ENCODE measurements around the gene DRD2.

The DRD2 gene

GRCh38 chr11:113405724-113406478 lies 69.3 kb downstream of the DRD2 start:
- in situ Hi-C loops (cut with HindIII; ENCODE audit: low sequenced_read_pairs), result no loop called here

GRCh38 chr11:113404859-113405430 lies 70.3 kb downstream of the DRD2 start:
- in situ Hi-C loops (cut with HindIII; ENCODE audit: low sequenced_read_pairs), result no loop called here

GRCh38 chr11:113401718-113402117 lies 73.5 kb downstream of the DRD2 start:
- in situ Hi-C loops (cut with HindIII; ENCODE audit: low sequenced_read_pairs), result no loop called here

GRCh38 chr11:113400631-113401230 lies 74.5 kb downstream of the DRD2 start:
- in situ Hi-C loops (cut with HindIII; ENCODE audit: low sequenced_read_pairs), result no loop called here

- in situ Hi-C loops (cut with HindIII; ENCODE audit: low sequenced_read_pairs), result no loop called here
These were observed 76.3 kb downstream of the DRD2 start for GRCh38 chr11:113398669-113399430.

GRCh38 chr11:113397821-113398220 lies 77.4 kb downstream of the DRD2 start:
- in situ Hi-C loops (cut with HindIII; ENCODE audit: low sequenced_read_pairs), result no loop called here

- in situ Hi-C loops (cut with HindIII; ENCODE audit: low sequenced_read_pairs), result no loop called here
These were observed 78.0 kb downstream of the DRD2 start for GRCh38 chr11:113397212-113397611.

- in situ Hi-C loops (cut with HindIII; ENCODE audit: low sequenced_read_pairs), result no loop called here
These were observed 78.5 kb downstream of the DRD2 start for GRCh38 chr11:113396690-113397089.

GRCh38 chr11:113395782-113396336 lies 79.3 kb downstream of the DRD2 start:
- in situ Hi-C loops (cut with HindIII; ENCODE audit: low sequenced_read_pairs), result no loop called here

- in situ Hi-C loops (cut with HindIII; ENCODE audit: low sequenced_read_pairs), result no loop called here
These were observed 80.3 kb downstream of the DRD2 start for GRCh38 chr11:113394919-113395318.

GRCh38 chr11:113393501-113393985 lies 81.7 kb downstream of the DRD2 start:
- in situ Hi-C loops (cut with HindIII; ENCODE audit: low sequenced_read_pairs), result no loop called here

GRCh38 chr11:113392236-113392921 lies 82.8 kb downstream of the DRD2 start:
- in situ Hi-C loops (cut with HindIII; ENCODE audit: low sequenced_read_pairs), result no loop called here

- in situ Hi-C loops (cut with HindIII; ENCODE audit: low sequenced_read_pairs), result no loop called here
These were observed 85.9 kb downstream of the DRD2 start for GRCh38 chr11:113389272-113389671.

GRCh38 chr11:113387605-113388211 lies 87.5 kb downstream of the DRD2 start, which contains the start of gene ANKK1:
Gene ANKK1 (plus strand): TSS chr11:113387779. CDS start chr11:113387885, 106 bp downstream.
- in situ Hi-C loops (cut with HindIII; ENCODE audit: low sequenced_read_pairs), result no loop called here

GRCh38 chr11:113386866-113387265 lies 88.3 kb downstream of the DRD2 start:
- in situ Hi-C loops (cut with HindIII; ENCODE audit: low sequenced_read_pairs), result no loop called here

GRCh38 chr11:113385749-113386148 lies 89.4 kb downstream of the DRD2 start:
- in situ Hi-C loops (cut with HindIII; ENCODE audit: low sequenced_read_pairs), result no loop called here

- in situ Hi-C loops (cut with HindIII; ENCODE audit: low sequenced_read_pairs), result no loop called here
These were observed 90.6 kb downstream of the DRD2 start for GRCh38 chr11:113384551-113384950.

GRCh38 chr11:113382121-113382520 lies 93.1 kb downstream of the DRD2 start:
- in situ Hi-C loops (cut with HindIII; ENCODE audit: low sequenced_read_pairs), result no loop called here

- in situ Hi-C loops (cut with HindIII; ENCODE audit: low sequenced_read_pairs), result no loop called here
These were observed 96.5 kb downstream of the DRD2 start for GRCh38 chr11:113378692-113379091.
